ENCODE measurements around the gene LNX2.

The LNX2 gene

DNA sequence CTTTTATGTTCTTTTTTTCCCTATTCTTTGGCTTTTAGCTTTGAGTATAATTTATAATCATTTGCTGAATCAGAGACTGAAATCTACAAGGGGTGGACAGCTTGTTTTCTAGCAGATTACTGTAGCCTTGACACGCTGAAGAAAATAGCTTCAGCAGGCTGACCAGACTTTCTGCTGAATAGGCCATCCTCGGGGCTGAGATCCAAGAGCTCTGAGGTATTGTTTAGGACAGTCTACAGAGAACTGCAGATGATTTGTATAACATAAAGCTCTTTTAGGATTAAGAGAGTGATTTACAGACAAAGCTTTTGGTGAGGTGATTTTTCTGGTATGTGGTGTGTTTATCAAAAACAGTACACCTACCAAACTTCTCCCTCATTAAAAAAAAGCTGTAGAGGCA, 18.2 kb upstream of the LNX2 start:
- no peak overlapping the region for H3K9ac ChIP-seq (ENCODE audit: low read length)
- H3K9me3 ChIP-seq (ENCODE audit: insufficient read depth, low read length): no peaks in the 10 kb centered on the region
- H3K27me3 ChIP-seq (ENCODE audit: low read length): no peaks in the 10 kb centered on the region
- no peak overlapping the region for H2AFZ ChIP-seq (ENCODE audit: low read depth, low read length, severe bottlenecking)
- H3K4me2 ChIP-seq (ENCODE audit: low read depth, low read length, poor library complexity, severe bottlenecking): no peak overlapping the region
- H3K27ac ChIP-seq (ENCODE audit: low read depth, low read length): no peak overlapping the region
- 0 out of 2 replicates have a peak, but pooled peaks cover 4% of the 10 kb centered on the region for H4K20me1 ChIP-seq (ENCODE audit: low read depth, low read length)
- no peak overlapping the region for H3K4me3 ChIP-seq (ENCODE audit: insufficient read depth, low read length, poor library complexity, severe bottlenecking)
- no peak for TF ChIP-seq EZH2phosphoT487 (conservative IDR thresholded peaks at IDR 0.05; ENCODE audit: low read length)
- no peak for TF ChIP-seq CTCF (IDR thresholded peaks at IDR 0.05; ENCODE audit: insufficient read depth, low read length, poor library complexity, severe bottlenecking)
- no peaks in the 10 kb centered on the region for H3F3A ChIP-seq (ENCODE audit: insufficient read depth)
- peaks cover 84% of the 10 kb centered on the region for H3K79me2 ChIP-seq (ENCODE audit: insufficient read depth, low read length)
- no peaks in the 10 kb centered on the region for H3K36me3 ChIP-seq (ENCODE audit: low read length)
- no peaks in the 10 kb centered on the region for H3K9me2 ChIP-seq (replicated peaks; ENCODE audit: insufficient read depth, low read length)

GRCh38 chr13:27638001-27638400, 17.7 kb upstream of the LNX2 start:
- Histone ChIP-seq H3K79me2 (ENCODE audit: insufficient read depth, low read length) (peaks cover 84% of the 10 kb centered on the region), H3F3A (ENCODE audit: insufficient read depth) (no peaks in the 10 kb centered on the region), H3K27ac (ENCODE audit: low read depth, low read length) (no peak overlapping the region), H3K9ac (ENCODE audit: low read length) (no peak overlapping the region), H4K20me1 (ENCODE audit: low read depth, low read length) (peaks cover 8% of the 10 kb centered on the region; the same call in 1 of the 2 replicates), H3K9me3 (ENCODE audit: insufficient read depth, low read length) (no peaks in the 10 kb centered on the region), H2AFZ (ENCODE audit: low read depth, low read length, severe bottlenecking) (no peak overlapping the region), H3K4me2 (ENCODE audit: low read depth, low read length, poor library complexity, severe bottlenecking) (no peak overlapping the region), H3K36me3 (ENCODE audit: low read length) (no peaks in the 10 kb centered on the region), H3K9me2 (replicated peaks; ENCODE audit: insufficient read depth, low read length) (no peaks in the 10 kb centered on the region), H3K4me3 (ENCODE audit: insufficient read depth, low read length, poor library complexity, severe bottlenecking) (no peak overlapping the region), H3K27me3 (ENCODE audit: low read length) (no peaks in the 10 kb centered on the region)
- TF ChIP-seq EZH2phosphoT487 (conservative IDR thresholded peaks at IDR 0.05; ENCODE audit: low read length) (no peak), CTCF (IDR thresholded peaks at IDR 0.05; ENCODE audit: insufficient read depth, low read length, poor library complexity, severe bottlenecking) (no peak)

DNA sequence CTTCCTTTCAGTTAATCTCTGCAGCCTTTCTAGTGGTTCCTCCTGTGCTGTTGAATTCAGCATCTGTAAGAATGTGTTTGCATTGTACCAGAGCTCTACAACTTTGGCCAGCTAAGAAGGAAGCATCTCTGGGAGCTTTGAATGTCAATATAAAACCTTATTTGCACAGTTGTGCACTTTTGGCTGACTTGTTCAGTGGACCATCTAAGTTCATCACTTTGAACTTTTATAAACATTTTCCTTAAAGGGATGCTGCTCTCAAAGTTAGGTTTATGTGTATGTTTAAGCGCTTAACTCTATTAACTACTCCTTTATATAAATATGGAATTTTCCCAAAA, 16.9 kb upstream of the LNX2 start:
- Histone ChIP-seq H4K20me1 (ENCODE audit: low read depth, low read length) (peaks cover 8% of the 10 kb centered on the region; the same call in 1 of the 2 replicates), H3K4me3 (ENCODE audit: insufficient read depth, low read length, poor library complexity, severe bottlenecking) (no peak overlapping the region), H3K9ac (ENCODE audit: low read length) (no peak overlapping the region), H3F3A (ENCODE audit: insufficient read depth) (no peaks in the 10 kb centered on the region), H3K27ac (ENCODE audit: low read depth, low read length) (no peak overlapping the region), H3K4me2 (ENCODE audit: low read depth, low read length, poor library complexity, severe bottlenecking) (no peak overlapping the region), H3K9me2 (replicated peaks; ENCODE audit: insufficient read depth, low read length) (no peaks in the 10 kb centered on the region), H3K9me3 (ENCODE audit: insufficient read depth, low read length) (no peaks in the 10 kb centered on the region), H3K36me3 (ENCODE audit: low read length) (peaks cover 3% of the 10 kb centered on the region; the same call in 1 of the 2 replicates), H3K79me2 (ENCODE audit: insufficient read depth, low read length) (peaks cover 84% of the 10 kb centered on the region), H2AFZ (ENCODE audit: low read depth, low read length, severe bottlenecking) (no peak overlapping the region), H3K27me3 (ENCODE audit: low read length) (no peaks in the 10 kb centered on the region)
- TF ChIP-seq EZH2phosphoT487 (conservative IDR thresholded peaks at IDR 0.05; ENCODE audit: low read length) (no peak), CTCF (IDR thresholded peaks at IDR 0.05; ENCODE audit: insufficient read depth, low read length, poor library complexity, severe bottlenecking) (no peak)
